Stimulated activated naive CD8-positive, alpha-beta T cell treated with anti-CD3 and anti-CD28 coated beads, Interleukin-15, amount 100 ng/mL, for 72 hours (primary cell): ENCODE measurements around the gene CCNI.
"Not testable (repeated sequence)": the region's sequence is repeated elsewhere in the genome, so short reads cannot be mapped to it uniquely, and the experiment has no call there.

ENCODE experiments used
- ATAC-seq: fragments of 150-1000 bp; cut with Tn5 transposase; 2 replicates; pipeline ENCODE4 v1.10.0; 2021; ENCODE audit warnings: mild to moderate bottlenecking, moderate library complexity
- DNase-seq, 2 donors: peaks; one replicate each; pipeline ENCODE4 v3.0.0; 2021 to 2022
- H3K27ac Mint-ChIP-seq, 2 donors: one replicate each; pipeline ENCODE4 v1.8.0; 2022; ENCODE audit warnings: mild to moderate bottlenecking in 2 of 2, mixed read lengths in 2 of 2, moderate library complexity in 2 of 2
- H3K27me3 Mint-ChIP-seq: one replicate; pipeline ENCODE4 v1.8.0; 2022; ENCODE audit warnings: mixed read lengths
- H3K4me1 Mint-ChIP-seq: one replicate; pipeline ENCODE4 v1.8.0; 2022; ENCODE audit warnings: mild to moderate bottlenecking, mixed read lengths
- H3K4me3 Mint-ChIP-seq, 2 donors: one replicate each; pipeline ENCODE4 v1.8.0; 2022; ENCODE audit warnings: mild to moderate bottlenecking in 2 of 2, mixed read lengths in 2 of 2, moderate library complexity in 1 of 2
- H3K9me3 Mint-ChIP-seq, 2 donors: one replicate each; pipeline ENCODE4 v1.8.0; 2022; ENCODE audit warnings: mixed read lengths in 2 of 2

CCNI gene

GRCh38 chr4:77072195-77072753 is 3.5 kb downstream of the CCNI start:
- Mint-ChIP-seq H3K4me1 (peaks cover 7% of the 10 kb centered on the region), H3K9me3 (no peaks in the 10 kb centered on the region), H3K4me3 (peak overlapping the region; percentile 68), H3K27ac (peak overlapping the region; percentile 34 to 62), H3K27me3 (no peaks in the 10 kb centered on the region)
- peak in 1 of 2 donors; percentile 35 for DNase-seq
- ATAC-seq: no peak

GRCh38 chr4:77069514-77069913 is 6.3 kb downstream of the CCNI start:
- peak overlapping the region in 1 of 2 donors; percentile 66 for H3K27ac Mint-ChIP-seq
- H3K4me3 Mint-ChIP-seq: peak overlapping the region; percentile 50 to 62
- peak; percentile 71 for ATAC-seq
- DNase-seq, H3K27me3 Mint-ChIP-seq, H3K4me1 Mint-ChIP-seq, H3K9me3 Mint-ChIP-seq: not testable (repeated sequence)

DNA sequence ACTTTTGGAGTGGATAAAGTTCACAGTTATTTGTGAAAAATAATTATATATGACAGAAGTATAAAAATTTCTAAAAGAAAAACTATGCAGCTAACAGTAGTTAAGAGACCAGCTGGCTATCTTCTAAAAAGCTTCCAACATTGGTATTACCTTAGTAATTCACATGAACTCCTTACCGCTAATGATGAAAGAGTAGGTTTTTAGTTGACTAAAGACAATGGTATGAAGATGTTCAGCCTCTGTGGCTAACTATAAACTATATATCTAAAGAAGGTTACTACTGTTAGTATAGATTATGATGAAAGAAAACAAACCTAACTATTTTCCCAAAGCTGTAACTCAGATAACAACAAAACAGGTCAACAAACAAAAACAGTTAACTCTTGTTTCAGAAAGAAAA is 10.4 kb downstream of the CCNI start:
- Mint-ChIP-seq H3K9me3 (no peaks in the 10 kb centered on the region), H3K27me3 (no peaks in the 10 kb centered on the region), H3K27ac (no peak overlapping the region), H3K4me3 (no peak overlapping the region), H3K4me1 (peaks cover 27% of the 10 kb centered on the region)
- no peak for DNase-seq
- no peak for ATAC-seq

DNA sequence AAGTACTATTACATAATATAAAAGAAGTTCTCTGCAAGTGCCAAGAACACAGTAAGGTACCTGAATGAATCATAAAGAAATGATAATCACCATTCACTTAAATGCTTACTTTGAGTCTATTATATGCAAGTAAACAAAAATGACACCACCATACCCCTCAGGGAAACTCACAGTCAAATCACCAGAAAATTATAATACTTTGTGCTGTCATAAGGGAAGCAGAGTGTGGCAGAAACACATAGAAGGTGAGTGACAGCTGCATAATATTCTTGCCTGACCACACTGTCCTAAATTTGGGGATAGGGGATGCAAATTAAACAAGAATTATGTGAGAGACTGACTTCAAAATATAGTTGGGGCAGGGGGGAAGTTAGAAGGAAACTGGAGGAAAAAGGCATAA is 12.9 kb downstream of the CCNI start:
- peak overlapping the region in 1 of 2 donors; percentile 74 for H3K27ac Mint-ChIP-seq
- ATAC-seq: peak; percentile 74
- H3K9me3 Mint-ChIP-seq: no peaks in the 10 kb centered on the region
- no peak for DNase-seq
- no peaks in the 10 kb centered on the region for H3K27me3 Mint-ChIP-seq
- no peak overlapping the region for H3K4me3 Mint-ChIP-seq
- peaks cover 34% of the 10 kb centered on the region for H3K4me1 Mint-ChIP-seq

DNA sequence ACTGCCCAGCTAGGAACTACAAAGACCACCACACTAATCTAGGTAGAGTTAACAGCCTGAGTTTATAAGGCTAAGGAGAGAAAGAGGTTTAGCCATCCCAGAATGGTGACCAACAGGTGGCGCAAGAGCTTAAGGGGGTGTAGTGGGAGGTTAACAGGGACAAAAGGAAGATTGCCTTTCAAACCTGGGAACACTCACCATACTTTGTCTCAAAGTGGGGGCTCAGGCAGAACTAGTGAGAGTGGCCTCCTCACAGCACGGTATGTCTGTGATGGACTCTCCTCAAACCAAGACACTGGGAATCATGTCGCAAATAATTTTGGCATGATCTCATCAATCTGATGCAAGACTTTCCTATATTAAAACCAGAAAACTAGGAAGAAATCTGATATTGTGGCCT is 23.4 kb downstream of the CCNI start:
- DNase-seq (peak; percentile 33 to 34), ATAC-seq (no peak)
- no peaks in the 10 kb centered on the region for H3K9me3 Mint-ChIP-seq
- no peak overlapping the region for H3K4me3 Mint-ChIP-seq
- H3K27me3 Mint-ChIP-seq: no peaks in the 10 kb centered on the region
- peak overlapping the region; percentile 46 to 75 for H3K27ac Mint-ChIP-seq
- H3K4me1 Mint-ChIP-seq: no peaks in the 10 kb centered on the region

GRCh38 chr4:77050962-77051361 is 24.8 kb downstream of the CCNI start:
- no peak for DNase-seq
- no peaks in the 10 kb centered on the region for H3K27me3 Mint-ChIP-seq
- no peaks in the 10 kb centered on the region for H3K9me3 Mint-ChIP-seq
- H3K4me3 Mint-ChIP-seq: no peak overlapping the region
- no peaks in the 10 kb centered on the region for H3K4me1 Mint-ChIP-seq
- H3K27ac Mint-ChIP-seq: no peak overlapping the region
- ATAC-seq: no peak

- Mint-ChIP-seq H3K4me3 (no peak overlapping the region), H3K4me1 (peaks cover 9% of the 10 kb centered on the region), H3K9me3 (no peaks in the 10 kb centered on the region), H3K27ac (no peak overlapping the region), H3K27me3 (no peaks in the 10 kb centered on the region)
- ATAC-seq (no peak), DNase-seq (no peak)
Measured at GRCh38 chr4:77047037-77047436, 28.8 kb downstream of the CCNI start.

DNA sequence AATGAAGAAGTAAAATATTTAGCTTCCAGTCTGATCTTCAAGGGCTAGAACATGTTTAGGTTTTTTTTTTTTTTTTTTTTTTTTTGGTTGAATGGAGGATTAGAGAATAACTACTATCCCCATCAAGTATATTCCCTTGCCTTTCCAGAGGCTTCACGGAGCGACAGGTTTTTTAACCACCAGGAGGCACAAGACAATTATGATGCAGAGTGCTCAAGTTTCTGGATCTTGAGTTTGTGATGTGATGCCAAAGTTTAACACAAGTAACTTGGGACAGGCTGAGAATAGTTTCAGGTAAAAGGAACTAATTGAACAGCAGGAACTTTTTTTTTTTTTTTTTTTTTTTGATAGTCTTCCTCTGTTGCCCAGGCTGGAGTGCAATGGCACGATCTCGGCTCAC is 30.3 kb downstream of the CCNI start:
- H3K9me3 Mint-ChIP-seq: no peaks in the 10 kb centered on the region
- DNase-seq (no peak), ATAC-seq (no peak)
- H3K4me3 Mint-ChIP-seq: no peak overlapping the region
- peaks cover 9% of the 10 kb centered on the region for H3K4me1 Mint-ChIP-seq
- no peak overlapping the region for H3K27ac Mint-ChIP-seq
- no peaks in the 10 kb centered on the region for H3K27me3 Mint-ChIP-seq

DNA sequence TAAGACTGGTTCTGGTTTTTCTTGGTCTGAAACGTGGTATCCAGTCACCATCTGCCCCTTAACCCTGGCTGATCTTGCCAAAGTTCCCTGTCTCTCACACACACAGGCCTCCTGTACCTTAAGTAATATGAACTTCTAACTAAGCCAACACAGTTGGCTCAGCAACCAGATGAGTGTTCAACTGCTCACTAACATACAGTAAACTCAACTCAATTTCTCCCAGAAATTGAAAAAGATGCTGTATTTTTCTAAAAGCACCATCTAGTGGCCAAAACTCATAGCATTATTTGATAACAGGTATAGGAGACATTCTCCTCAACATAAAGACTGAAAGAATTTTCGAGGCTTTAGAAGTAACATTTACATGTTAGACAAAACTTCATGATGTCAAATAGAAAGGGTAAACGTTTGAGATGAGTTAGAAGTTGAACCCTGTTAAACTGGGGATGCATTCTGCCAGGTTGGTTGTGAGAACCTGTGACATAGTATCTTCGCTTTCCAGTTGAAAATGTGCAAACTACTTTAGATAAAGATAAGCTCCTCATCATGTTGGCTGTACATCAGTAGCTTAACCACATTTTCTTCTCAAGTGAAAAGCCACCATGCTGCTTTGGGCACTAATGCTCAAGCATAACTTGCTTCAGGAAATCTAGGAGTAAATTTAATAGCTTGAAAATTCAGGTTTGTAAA is 31.2 kb downstream of the CCNI start:
- no peaks in the 10 kb centered on the region for H3K27me3 Mint-ChIP-seq
- no peak overlapping the region for H3K4me3 Mint-ChIP-seq
- ATAC-seq: peak; percentile 79
- no peak overlapping the region for H3K27ac Mint-ChIP-seq
- no peaks in the 10 kb centered on the region for H3K9me3 Mint-ChIP-seq
- no peak for DNase-seq
- H3K4me1 Mint-ChIP-seq: peaks cover 9% of the 10 kb centered on the region

- Mint-ChIP-seq H3K27me3 (no peaks in the 10 kb centered on the region), H3K9me3 (no peaks in the 10 kb centered on the region), H3K4me3 (no peak overlapping the region), H3K27ac (no peak overlapping the region), H3K4me1 (peaks cover 9% of the 10 kb centered on the region)
- no peak for ATAC-seq
- no peak for DNase-seq
Measured at GRCh38 chr4:77043507-77044136, 32.2 kb downstream of the CCNI start.

DNA sequence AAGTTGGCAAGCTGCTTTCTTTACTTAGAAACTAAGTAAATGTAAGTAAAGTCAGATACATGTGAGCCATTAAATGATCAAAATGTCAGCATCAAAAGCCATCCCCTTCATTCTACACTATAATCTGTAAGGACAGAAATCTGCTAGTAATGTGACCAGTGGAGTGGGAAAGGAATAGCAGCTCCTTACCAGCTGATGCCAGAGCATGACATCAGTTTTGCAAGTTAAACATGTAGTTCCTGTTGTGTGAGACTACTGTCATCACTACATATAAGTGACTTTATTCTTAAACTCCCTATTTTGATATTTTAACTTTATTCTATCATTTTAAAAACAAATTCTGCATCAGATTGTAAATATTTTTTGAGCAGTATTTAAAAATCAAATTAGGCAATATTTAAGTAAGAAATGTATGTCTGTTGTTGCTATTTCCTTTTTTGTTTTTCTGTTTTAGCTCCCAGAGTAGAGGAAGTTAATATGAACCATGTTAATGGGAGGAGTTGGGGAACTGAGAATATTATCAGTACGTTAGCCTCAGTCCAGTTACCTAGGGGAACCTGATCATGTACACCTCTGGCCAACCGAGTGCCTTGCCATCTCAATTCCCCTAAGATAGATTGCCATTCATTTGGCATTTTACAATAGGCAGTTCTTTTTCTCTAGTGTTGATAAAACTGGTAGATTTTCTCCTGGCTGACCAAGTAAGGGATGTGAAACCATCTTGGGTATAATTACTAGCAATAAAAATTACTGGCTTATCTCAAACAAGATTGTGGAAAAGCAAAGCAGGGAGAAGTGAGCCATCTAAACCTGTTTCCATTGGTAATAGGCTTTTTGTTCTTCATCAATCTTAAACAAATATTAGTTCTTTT is 34.7 kb downstream of the CCNI start:
- Mint-ChIP-seq H3K9me3 (no peaks in the 10 kb centered on the region), H3K4me3 (no peak overlapping the region), H3K4me1 (peaks cover 9% of the 10 kb centered on the region), H3K27ac (peak overlapping the region in 1 of 2 donors; percentile 87), H3K27me3 (no peaks in the 10 kb centered on the region)
- ATAC-seq (no peak), DNase-seq (no peak)

DNA sequence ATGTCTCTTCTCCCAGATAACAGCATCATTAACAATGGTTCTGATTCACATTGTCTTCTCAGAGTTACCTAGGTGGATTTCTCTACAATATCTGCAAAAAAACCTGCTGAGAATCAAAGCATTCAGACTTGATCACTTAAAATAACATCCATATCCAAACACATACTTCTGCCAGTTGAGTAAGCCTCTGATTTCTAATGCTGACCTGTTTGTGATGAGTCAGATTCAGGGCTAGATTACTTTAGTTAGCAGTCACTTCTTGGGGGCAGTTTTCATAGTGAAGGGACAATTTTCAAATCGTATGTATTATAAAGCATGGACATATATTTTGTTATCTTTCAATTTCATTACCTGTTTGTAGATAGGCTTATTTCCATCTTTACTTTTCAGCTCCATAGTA is 35.5 kb downstream of the CCNI start:
- H3K4me3 Mint-ChIP-seq: no peak overlapping the region
- H3K27ac Mint-ChIP-seq: no peak overlapping the region
- DNase-seq (no peak), ATAC-seq (no peak)
- H3K4me1 Mint-ChIP-seq: peaks cover 9% of the 10 kb centered on the region
- H3K9me3 Mint-ChIP-seq: no peaks in the 10 kb centered on the region
- H3K27me3 Mint-ChIP-seq: no peaks in the 10 kb centered on the region

GRCh38 chr4:77039796-77040195 is 36.0 kb downstream of the CCNI start:
- no peaks in the 10 kb centered on the region for H3K27me3 Mint-ChIP-seq
- no peak overlapping the region for H3K4me3 Mint-ChIP-seq
- H3K9me3 Mint-ChIP-seq: no peaks in the 10 kb centered on the region
- ATAC-seq (no peak), DNase-seq (no peak)
- H3K4me1 Mint-ChIP-seq: peaks cover 7% of the 10 kb centered on the region
- no peak overlapping the region for H3K27ac Mint-ChIP-seq

DNA sequence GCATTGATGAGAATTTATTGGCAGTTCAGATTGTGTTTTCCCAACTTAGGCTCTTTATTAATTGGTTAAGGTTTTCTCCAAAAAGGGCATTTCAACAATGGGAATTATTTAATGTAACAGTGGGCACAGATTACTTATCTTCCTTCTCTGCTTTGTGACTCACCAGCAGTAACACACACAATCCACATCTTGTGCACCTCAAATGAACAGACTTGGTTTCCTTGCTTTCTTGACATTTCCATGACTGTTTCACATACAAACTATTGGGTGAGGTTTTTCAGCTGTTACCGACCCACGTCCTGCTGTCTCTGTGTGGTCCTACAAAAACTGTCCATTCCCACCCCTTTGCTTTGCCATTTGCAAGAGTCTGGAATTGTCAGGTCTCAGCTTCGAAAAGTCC is 38.1 kb downstream of the CCNI start:
- no peaks in the 10 kb centered on the region for H3K4me1 Mint-ChIP-seq

GRCh38 chr4:77037168-77037567 is 38.6 kb downstream of the CCNI start:
- not testable (repeated sequence) for H3K4me3 Mint-ChIP-seq, H3K4me1 Mint-ChIP-seq, ATAC-seq, H3K27me3 Mint-ChIP-seq, DNase-seq, H3K27ac Mint-ChIP-seq, H3K9me3 Mint-ChIP-seq

More for the DNA sequence above, 38.1 kb downstream of the CCNI start:
- no peak for DNase-seq
- no peak for ATAC-seq
- no peaks in the 10 kb centered on the region for H3K27me3 Mint-ChIP-seq
- no peaks in the 10 kb centered on the region for H3K9me3 Mint-ChIP-seq
- no peak overlapping the region for H3K27ac Mint-ChIP-seq
- H3K4me3 Mint-ChIP-seq: no peak overlapping the region

DNA sequence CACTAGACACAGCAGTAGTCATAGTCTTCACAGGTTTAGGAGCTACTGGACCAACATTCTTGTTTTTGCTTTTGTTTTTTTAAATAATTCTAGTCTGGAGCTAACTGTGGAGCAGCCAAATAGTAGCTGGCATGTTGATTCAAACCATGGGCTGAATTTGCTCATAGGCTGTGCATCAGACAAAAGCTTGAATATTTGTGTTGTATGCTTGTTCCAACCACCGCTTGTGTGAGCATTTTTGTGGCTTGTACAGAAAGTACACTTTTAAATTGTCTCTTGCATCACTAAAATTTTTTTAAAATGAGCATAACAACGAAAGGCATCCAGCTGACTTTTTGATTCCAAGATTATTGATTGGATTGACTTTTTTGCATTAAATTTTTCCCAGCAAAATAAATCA is 39.6 kb downstream of the CCNI start:
- H3K4me3 Mint-ChIP-seq: no peak overlapping the region
- H3K9me3 Mint-ChIP-seq: no peaks in the 10 kb centered on the region
- ATAC-seq (no peak), DNase-seq (no peak)
- no peak overlapping the region for H3K27ac Mint-ChIP-seq
- peaks cover 15% of the 10 kb centered on the region for H3K4me1 Mint-ChIP-seq
- no peaks in the 10 kb centered on the region for H3K27me3 Mint-ChIP-seq
